Islet precursor cell (in vitro differentiated cells): ENCODE measurements around the gene OGFOD1.

Experiments
- DNase-seq: peaks from one replicate; pipeline ENCODE4 v3.0.0-alpha.2; 2018

OGFOD1 gene

GRCh38 chr16:56450986-56451752, at the start of gene OGFOD1, which contains the start of gene NUDT21:
Gene OGFOD1 (plus strand): TSS chr16:56451554. CDS start chr16:56451613, 59 bp downstream.
Gene NUDT21 (minus strand): TSS chr16:56451332. CDS start chr16:56451202, 130 bp downstream.
- peak; percentile 99 for DNase-seq

- no peak for DNase-seq
Measured at GRCh38 chr16:56405977-56406672, 45.2 kb upstream of the OGFOD1 start.

- no peak for DNase-seq
Measured at GRCh38 chr16:56408379-56409098, 42.8 kb upstream of the OGFOD1 start.

DNA sequence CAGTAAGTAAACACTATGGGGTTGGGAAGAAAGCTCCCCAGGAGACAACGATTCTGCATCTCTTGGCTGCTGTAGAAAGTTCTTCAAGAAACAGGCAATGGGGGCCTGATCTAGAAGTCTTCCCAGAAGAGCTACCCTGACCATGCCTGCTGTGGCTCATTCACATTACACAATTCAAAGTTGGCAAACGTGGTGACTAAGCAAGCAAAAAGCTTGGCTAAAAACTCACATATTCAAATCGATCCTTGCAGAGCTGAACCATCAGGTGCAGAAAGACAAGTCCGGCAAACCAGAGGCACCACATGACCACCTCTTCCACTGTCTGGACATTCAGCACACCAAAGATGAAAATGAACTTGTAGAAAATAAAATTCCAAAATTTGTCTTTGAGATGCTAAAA, 42.2 kb upstream of the OGFOD1 start:
- DNase-seq: no peak

- no peak for DNase-seq
Measured at GRCh38 chr16:56411123-56411522, 40.2 kb upstream of the OGFOD1 start.

DNA sequence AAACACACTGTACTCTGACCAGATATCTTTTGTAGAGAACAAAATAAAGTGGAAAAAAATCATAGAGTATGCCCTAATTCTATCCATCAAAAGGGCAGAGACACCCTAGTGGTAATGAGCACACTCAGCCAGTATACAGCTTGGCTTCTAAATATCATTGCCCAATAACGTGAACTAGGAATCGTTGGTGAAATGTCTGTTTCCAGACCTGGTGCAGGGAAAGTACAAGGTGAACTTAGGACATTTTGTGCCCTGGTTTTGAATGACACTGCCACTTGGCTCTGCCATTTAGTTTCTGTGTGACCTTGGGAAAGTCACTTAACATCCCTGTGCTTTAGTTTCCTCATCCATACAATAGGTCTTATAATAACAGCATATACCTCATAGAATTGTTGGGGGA, 39.7 kb upstream of the OGFOD1 start:
- DNase-seq: no peak

GRCh38 chr16:56413381-56413780, 38.0 kb upstream of the OGFOD1 start:
- no peak for DNase-seq

GRCh38 chr16:56414366-56414765, 37.0 kb upstream of the OGFOD1 start:
- DNase-seq: no peak

- DNase-seq: no peak
Measured at GRCh38 chr16:56415875-56416274, 35.5 kb upstream of the OGFOD1 start.

GRCh38 chr16:56417138-56417537, 34.2 kb upstream of the OGFOD1 start:
- DNase-seq: no peak

GRCh38 chr16:56419740-56420548, 31.4 kb upstream of the OGFOD1 start:
- no peak for DNase-seq

GRCh38 chr16:56420613-56421012, 30.7 kb upstream of the OGFOD1 start:
- DNase-seq: no peak

DNA sequence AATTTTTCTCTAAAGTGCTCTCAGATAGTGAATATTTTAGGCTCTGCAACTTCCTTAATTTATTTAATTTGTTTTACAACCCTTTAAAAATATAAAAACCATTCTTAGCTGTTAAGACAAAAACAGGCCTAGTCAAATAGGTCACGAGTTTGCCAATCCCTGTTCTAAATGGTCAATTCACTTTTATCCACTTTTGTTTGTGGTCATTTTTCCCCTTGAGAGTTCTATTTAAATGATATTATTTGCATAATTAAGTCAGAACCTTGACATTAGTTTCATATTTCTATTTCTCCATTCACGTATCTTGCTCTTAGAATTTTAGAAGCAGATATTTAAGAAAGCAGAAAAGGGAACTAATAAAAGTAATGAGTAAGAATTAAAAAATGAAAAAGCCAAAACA, 30.0 kb upstream of the OGFOD1 start:
- no peak for DNase-seq

DNA sequence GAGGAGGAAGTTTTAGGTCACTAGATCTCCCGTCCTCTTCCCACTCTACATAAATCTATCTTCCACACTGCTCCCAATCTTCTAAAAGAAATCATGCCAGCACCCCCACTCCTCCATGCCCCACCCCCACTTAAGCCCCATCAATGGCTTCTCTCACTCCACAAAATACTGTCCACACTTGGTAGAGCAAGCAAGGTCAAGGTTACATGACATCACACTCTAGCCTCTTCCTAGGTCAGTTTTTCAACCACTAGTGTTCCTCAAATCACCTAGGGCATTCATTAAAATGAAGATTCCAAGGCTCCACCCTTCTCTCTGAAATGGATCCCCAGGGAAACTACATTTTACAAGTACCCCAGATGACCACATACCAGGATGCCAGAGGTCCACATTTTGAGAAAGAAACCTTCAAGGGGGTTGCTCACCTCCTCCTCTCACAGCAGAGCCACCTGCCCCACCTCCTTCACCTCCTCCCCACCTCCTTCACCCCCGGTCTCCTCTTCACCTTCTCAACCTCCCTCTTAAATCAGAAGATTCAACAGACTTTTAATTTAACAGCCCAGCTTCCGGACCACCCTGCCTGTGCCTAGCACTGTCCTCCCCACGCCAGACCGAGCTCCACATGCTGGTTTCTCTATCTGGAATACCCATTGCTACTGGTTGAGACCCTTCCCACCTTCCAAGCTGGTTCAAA, 29.2 kb upstream of the OGFOD1 start:
- no peak for DNase-seq

- no peak for DNase-seq
Measured at GRCh38 chr16:56422896-56423441, 28.4 kb upstream of the OGFOD1 start.

DNA sequence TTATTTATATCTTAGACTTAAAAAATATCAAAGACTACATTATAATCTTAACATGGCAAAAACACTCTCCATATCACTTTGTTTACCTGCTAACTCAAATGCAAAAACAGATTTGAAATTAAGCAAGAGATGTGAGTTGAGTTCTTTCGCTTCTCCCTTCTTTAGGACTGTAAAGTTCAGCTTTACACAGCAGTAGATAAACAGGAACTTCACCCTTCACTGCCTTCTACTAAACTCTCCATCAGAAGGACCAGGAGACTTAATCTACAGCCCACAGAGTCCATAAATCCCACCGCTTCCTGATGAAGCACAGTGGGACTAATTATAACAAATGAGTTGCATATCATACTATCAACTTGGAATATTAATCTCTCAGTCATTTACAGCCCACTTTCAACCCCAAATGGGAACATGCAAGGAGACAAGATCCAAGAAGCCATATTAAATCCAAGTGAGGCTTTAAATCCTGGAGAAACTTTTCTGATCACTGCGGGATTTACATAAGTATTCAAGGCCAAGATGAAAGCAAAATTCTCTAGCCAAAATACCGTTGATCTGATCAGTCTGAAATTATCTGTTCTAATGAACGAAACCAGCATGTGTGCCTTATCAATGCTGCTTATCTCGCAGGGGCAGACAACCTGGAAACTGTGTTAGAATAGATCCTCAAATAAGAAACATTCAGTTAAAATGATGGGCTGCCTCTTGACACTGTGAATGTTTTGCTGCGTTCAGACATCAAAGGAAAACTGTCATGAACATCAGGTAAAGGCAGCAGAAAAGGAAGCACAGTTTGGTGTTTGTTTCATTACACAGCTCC, 27.6 kb upstream of the OGFOD1 start:
- no peak for DNase-seq

GRCh38 chr16:56424404-56424764, 27.0 kb upstream of the OGFOD1 start:
- no peak for DNase-seq

- DNase-seq: peak; percentile 69
Measured at GRCh38 chr16:56424791-56425438, 26.4 kb upstream of the OGFOD1 start.

GRCh38 chr16:56425439-56425832, 25.9 kb upstream of the OGFOD1 start, which contains the start of gene AMFR:
Gene AMFR (minus strand): TSS chr16:56425545. CDS start chr16:56425327, 218 bp downstream.
- DNase-seq: peak; percentile 84

GRCh38 chr16:56426585-56426984, 24.8 kb upstream of the OGFOD1 start:
- DNase-seq: no peak
